Measurements from ENCODE around the gene NUP188.
"Not testable (repeated sequence)": the region's sequence is repeated elsewhere in the genome, so short reads cannot be mapped to it uniquely, and the experiment has no call there.

NUP188 gene

GRCh38 chr9:128944966-128945365 lies 2.5 kb upstream of the NUP188 start:
- DNase-seq: not testable (repeated sequence)

DNA sequence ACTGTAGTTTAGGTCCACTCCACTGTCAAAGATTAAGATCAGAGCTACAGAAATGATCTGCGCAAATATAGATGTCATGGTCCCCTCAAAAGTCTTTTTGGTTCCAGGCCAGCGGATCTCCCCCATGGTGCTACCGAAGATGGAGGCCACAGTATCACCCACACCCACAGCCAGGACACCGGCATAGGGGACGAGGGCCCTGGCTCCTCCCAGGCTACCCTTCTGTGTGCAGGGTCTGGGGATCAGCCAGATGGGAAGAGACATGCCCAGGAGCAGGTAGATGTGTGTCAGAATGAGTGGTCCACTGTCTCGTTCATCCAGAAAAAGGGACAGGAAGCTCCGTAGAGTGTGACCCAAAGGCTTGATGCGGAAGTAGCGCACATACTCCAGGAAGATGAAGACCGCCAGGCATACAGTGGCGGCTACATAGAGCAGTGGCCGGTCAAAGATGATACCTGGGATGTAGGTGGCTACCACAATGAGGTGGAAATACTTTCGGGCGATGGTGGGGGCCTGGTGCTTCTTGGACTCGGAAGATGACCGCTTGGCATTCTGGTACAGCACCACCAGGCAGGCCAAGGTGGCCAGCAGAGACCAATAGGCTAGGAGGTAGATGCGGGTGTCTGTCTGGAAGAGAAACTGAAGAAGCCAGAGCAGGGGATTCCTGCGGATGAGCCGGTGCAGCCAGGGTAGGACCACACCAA lies 1.5 kb upstream of the NUP188 start:
- no peak for DNase-seq

DNA sequence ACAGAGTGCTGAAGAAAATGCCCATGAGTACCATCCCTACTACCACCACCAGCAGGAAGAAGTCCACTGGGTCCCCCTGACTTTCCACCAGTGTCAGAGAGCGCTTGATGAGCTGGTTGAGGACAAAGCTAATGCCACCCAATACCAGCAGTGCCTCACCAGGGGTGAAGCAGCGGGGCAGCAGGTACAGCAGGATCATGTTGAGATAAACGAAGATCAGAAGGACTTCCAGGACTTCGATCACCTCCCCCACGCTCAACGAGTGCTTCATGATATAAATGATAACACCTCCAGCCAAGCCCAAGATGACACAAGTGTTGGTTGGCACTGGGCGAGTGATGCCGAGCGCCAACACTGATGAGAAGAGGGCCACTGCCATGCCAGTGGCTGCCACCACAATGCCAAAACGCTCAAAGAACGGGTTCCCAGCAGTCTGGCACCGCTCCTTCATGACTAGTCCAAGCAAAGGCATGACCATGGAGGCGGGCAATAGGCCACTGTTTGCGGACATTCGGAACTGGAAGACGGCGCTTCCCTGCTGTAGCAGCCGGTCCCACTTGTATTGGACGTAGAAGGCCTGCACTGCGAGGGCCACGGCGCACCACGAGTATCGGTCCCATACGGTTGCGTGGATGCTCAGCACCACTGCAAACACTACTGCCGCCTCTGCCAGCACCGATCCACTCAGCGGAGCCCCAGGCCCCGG lies 775 bp upstream of the NUP188 start:
- no peak for DNase-seq

GRCh38 chr9:128947277-128947526 lies 297 bp upstream of the NUP188 start:
- no peak for DNase-seq

DNA sequence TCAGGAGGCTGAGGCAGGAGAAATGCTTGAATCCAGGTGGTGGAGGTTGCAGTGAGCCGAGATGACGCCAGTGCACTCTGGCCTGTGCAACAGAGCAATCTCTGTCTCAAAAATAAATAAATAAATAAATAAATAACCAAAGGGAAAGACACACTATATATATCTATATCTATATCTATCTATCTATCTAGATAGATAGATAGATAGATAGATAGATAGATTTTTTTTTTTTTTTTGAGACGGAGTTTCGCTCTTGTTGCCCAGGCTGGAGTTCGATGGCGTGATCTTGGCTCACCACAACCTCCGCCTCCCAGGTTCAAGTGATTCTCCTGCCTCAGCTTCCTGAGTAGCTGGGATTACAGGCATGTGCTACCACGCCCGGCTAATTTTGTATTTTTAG lies 13.9 kb downstream of the NUP188 start:
- not testable (repeated sequence) for DNase-seq

- DNase-seq: no peak
Observed at GRCh38 chr9:128969491-128969890, 22.0 kb downstream of the NUP188 start.

- no peak for DNase-seq
Observed at GRCh38 chr9:128972956-128973355, 25.5 kb downstream of the NUP188 start.

- DNase-seq: no peak
Observed at GRCh38 chr9:128979111-128979510, 31.6 kb downstream of the NUP188 start.

- no peak for DNase-seq
Observed at GRCh38 chr9:128983536-128983935, 36.0 kb downstream of the NUP188 start.

GRCh38 chr9:128986671-128987070 lies 39.2 kb downstream of the NUP188 start:
- DNase-seq: no peak

DNA sequence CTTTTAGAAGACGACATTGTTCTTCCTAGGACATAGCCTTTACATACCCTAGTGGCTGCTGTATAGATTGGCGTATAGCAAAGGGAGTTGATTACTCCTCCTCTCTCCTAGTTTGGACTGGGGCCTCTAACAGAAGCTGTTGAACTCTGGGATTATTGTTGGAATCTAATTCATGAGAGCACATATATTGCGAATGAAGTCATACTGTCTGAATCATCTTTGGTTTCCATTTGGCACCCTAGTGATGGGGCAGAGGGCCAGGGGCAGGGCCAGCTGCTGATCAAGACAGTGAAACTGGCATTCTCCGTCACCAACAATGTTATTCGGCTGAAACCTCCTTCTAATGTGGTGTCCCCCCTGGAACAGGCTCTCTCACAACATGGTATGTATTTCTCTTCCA lies 40.3 kb downstream of the NUP188 start:
- no peak for DNase-seq

- DNase-seq: no peak
Observed at GRCh38 chr9:128992995-128993394, 45.5 kb downstream of the NUP188 start.

DNA sequence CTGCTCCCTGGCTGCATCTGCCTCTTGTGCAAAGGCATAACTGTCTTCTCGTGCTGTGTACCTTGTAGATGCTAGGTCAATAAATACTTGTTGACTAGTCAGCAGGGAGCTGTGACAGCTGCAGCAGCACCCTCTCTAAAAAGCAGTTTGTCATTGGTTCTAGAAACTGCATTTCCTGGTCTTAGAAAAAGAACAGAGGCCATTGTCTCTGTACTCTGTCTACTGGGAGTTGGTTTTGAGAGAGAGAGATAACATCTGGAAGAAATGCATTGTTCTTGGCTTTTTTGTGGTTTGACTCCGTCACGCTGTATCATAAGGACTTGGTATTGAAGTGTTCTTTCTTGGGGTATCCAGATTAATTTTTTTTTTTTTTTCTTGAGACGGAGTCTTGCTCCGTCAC lies 48.3 kb downstream of the NUP188 start:
- no peak for DNase-seq

DNA sequence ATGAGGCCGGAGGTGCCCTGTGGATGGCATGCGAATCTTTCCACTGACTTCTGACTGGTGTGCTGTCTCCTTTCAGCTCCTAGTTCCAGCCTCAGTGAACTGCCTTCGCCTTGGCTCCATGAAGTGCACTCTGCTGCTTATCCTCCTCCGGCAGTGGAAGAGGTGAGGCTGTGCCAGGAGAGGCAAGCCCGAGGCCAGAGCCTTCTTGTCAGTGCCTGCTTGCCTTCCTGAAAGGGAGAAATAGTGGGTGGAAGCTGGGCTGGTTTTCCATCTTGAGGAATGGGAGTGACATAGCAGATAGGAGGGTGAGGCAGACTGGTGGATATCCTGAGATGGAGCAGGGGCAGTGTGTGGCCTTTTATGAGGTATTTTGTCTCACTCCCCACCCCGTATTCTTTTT lies 51.0 kb downstream of the NUP188 start:
- no peak for DNase-seq

DNA sequence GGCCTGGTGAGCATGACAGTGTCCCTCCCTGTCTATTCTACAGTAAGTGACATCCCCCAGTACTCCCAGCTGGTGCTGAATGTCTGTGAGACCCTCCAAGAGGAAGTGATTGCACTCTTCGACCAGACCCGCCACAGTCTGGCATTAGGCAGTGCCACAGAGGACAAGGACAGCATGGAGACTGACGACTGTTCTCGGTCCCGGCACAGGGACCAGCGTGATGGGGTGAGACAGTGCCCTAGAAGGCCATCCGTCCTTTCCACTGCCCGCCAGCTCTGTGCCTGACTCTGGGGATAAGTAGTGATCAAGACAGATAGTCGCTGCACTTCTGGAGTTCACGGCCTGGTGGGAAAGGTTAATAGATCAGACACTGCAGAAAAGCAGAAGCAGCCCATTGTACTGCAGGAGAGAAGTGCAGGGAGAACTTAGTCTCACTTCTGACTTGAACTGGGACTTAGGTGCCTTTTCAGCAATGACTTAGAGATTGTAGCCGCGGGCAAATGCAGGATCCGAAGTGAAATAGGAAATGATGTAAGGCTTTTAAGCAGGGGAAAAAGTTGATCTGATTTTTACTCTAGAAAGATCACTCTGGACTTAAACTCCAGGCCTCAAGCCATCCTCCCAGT lies 52.2 kb downstream of the NUP188 start:
- DNase-seq: no peak

GRCh38 chr9:129001504-129002325 lies 54.2 kb downstream of the NUP188 start:
- no peak for DNase-seq

DNA sequence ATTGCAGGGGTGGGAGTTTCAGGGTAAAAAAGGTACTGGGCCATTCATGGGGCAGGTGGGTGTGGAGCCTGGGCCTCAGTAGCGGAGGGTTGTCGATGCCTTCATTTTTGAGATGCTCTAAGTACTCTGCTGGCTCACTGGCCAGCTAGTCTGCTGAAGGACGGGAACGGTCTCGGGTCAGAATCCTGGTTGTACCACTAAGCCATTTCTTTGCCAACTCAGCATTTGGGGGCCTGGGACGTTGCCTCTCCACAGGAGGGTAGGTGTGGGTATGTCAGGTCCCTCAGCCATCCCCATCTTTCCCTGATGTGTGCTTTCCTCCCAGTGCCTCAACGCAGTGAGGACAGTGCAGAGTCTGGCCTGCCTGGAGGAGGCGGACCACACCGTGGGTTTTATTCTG lies 55.5 kb downstream of the NUP188 start:
- DNase-seq: no peak

DNA sequence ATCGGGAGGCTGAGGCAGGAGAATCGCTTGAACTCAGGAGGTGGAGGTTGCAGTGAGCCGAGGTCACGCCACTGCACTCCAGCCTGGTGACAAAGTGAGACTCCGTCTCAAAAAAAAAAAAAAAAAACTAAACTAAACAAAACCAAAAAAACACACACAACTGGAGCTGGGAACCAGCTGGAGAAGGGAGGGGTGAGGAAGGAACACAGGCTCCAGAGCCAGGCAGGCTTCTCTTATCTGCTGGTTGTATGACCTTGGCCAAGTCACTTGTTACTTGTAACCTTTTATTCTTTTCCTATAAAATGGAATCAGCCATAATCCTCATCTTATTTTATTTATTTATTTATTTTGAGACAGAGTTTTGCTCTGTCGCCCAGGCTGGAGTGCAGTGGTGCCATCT lies 56.7 kb downstream of the NUP188 start:
- not testable (repeated sequence) for DNase-seq

- DNase-seq: no peak
Observed at GRCh38 chr9:129005336-129005997, 58.0 kb downstream of the NUP188 start.

DNA sequence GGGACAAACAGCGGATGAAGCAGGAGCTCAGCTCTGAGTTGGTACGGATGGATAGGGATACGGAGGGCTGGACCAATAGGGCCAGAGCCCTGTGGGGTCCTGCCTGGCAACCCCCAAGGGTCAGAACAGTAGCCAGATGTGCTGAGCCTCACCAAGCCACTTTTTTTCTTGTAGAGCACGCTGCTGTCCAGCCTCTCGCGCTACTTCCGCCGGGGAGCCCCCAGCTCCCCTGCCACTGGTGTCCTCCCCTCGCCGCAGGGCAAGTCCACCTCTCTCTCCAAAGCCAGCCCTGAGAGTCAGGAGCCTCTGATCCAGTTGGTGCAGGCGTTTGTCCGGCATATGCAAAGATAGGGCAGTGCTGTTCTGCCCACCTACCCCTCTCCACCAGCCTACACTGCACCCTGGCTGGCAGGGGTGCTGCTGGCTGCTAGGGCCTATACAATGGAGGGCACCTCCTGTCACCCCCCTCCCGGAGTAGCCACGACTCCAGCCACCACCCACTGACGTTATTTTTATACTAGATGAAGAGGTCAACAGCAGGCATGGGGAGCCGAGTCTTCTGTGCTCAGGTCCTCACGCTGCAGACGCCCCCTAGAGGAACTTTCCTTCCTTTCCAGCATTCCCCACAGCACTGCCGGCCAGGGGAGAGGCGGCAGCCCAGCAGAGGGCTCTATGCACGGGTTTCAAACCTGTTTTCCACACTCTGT lies 59.0 kb downstream of the NUP188 start:
- DNase-seq: peak; percentile 57

GRCh38 chr9:129007035-129007765 lies 59.7 kb downstream of the NUP188 start:
- DNase-seq: no peak
